GM21367 (cell line): Measurements from ENCODE around the gene MBD3L3.
"Not testable (repeated sequence)": the region's sequence is repeated elsewhere in the genome, so short reads cannot be mapped to it uniquely, and the experiment has no call there.

ENCODE experiments used
- ATAC-seq: cut with Tn5 transposase; IDR thresholded peaks from one replicate; pipeline ENCODE4 v1.9.1; 2021; ENCODE audit not compliant: unreplicated experiment

MBD3L3 gene

DNA sequence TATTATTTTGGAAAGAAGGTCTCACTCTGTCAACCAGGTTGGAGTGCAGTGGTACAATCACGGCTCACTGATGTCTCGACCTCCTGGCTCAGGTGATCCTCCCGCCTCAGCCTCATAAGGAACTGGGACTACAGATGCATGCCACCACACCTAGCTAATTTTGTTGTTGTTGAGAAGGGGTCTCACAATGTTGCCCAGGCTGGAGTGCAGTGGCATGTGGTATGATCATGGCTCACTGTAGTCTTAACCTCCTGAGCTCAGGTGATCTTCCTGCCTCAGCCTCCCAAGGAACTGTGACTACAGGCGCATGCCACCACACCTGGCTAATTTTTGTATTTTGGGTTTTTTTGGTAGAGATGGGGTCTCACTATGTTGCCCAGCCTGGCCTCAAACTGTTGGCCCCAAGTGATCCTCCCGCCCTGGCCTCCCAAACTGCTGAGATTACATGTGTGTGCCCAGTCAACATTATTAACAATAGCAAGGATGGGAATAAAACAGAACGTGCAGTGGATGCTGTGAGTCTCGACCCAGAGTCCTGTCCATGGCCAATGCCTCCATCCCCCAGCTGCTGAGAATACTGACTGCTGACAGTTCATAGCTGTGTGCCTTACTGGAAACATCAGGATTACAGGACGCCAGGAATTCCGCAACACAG lies 5.4 kb upstream of the MBD3L3 start:
- no peak for ATAC-seq

DNA sequence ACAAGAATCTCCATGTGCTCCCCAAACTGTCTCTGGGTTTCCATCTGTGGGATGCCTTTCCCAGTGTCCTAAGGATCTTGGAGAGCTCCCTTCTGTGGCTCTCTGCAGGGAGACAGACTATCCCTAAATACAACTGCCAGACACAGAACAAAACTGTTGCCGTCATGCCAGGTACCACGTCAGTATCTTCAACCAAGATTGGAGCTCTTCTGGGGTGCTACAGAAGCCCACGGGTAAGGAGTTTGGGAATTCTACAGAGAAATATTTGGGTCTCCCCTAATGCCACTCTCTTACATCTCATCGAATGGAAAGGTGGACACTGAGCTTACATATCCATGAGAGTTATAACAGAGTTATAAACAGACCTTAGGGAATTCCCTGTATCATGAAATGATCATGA lies 4.9 kb upstream of the MBD3L3 start:
- no peak for ATAC-seq

DNA sequence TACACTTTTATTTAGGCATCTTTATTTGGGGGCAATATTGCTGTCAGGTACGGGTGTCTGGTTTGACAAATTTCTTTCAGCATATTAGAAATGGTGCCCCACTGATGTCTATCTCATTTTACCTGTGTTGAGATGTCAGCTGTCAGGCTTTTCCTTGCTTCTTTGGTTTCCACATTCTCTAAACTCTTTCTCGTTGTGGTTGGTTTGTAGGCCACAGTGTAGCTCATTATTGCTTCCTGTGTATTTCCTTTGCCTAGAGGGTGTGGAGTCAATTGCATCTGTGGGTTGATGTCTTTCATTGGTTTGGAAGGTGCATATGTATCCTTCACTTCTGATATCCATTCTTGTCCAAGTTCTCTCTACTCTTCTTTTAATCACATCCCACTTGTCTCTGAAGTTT lies 1.5 kb upstream of the MBD3L3 start:
- not testable (repeated sequence) for ATAC-seq

DNA sequence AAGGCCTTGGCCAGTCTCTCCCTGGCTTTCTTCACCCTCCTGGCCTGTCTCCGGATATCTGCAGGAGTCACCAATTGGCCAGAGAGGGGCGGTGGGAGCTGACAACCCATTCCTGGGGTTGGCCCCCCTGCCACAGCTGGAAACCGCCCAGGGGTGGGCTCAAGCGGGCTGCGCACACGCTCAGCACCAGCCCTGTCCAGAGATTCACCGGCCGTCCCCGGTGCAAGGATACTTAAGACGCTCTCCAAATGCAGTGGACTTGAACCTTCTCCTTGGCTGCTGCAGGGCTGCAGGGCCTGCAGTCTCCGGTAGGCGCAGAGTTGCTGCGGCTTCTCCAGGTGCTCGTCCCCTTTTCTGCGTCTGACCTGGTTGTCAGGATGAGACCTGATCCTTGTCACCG lies 2.1 kb downstream of the MBD3L3 start:
- not testable (repeated sequence) for ATAC-seq

DNA sequence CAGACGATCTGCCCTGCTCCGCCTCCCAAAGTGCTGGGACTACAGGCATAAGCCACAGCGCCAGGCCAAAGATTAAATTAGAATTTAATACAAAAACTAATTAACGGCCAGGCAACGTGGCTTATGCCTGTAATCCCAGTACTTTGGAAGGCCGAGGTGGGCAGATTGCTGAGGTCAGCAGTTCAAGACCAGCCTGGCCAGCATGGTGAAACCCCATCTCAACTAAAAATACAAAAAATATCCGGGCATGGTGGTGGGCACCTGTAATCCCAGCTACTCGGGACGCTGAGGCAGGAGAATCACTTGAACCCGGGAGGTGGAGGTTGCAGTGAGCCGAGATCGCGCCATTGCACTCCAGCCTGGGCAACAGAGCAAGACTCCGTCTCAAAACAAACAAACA lies 2.8 kb downstream of the MBD3L3 start:
- ATAC-seq, result not testable (repeated sequence)

DNA sequence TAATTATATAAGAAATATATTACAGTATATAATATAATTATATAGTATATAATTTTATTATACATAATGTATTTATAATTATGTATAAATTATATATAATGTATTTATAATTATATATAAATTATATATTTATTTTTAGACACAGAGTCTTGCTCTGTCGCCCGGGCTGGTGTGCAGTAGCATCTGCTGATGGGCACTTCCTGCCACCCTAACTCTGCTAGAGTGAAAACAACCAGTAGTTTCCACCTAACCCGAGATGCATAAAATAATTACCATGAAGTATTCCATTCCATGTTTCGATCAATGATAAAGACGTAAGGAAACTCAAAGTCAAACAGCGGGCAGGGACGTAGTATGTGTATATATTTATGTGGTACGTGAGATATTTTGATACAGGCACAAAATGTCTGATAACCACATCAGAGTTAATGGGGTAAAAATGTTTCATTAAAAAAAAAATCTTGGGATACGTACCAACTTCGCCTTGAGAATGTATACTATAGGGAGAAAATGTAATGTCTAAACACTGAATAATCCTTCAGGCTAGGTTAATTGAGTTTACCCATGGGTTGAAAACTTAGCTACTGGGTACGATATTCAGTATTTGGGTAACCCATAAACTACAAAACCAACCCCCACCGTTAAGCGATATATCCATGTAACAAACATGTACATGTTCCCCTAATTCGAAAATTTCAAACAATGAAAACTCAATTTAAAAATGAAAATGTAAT lies 3.7 kb downstream of the MBD3L3 start:
- ATAC-seq, result not testable (repeated sequence)

DNA sequence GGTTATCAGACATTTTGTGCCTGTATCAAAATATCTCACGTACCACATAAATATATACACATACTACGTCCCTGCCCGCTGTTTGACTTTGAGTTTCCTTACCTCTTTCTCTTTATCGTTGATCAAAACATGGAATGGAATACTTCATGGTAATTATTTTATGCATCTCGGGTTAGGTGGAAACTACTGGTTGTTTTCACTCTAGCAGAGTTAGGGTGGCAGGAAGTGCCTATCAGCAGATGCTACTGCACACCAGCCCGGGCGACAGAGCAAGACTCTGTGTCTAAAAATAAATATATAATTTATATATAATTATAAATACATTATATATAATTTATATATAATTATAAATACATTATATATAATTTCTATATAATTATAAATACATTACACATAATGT lies 5.6 kb downstream of the MBD3L3 start:
- not testable (repeated sequence) for ATAC-seq

DNA sequence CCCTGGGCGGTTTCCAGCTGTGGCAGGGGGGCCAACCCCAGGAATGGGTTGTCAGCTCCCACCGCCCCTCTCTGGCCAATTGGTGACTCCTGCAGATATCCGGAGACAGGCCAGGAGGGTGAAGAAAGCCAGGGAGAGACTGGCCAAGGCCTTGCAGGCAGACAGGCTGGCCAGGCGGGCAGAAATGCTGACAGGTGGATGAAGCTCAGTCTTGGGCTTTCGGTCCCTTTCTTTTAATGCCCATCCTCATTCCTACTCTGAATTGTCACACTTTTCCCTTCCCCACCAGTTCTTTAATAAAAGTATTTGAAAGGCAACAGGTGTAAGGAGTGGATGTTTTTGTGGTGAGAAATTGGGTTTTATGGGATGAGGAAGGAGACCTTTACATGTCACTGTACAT lies 7.1 kb downstream of the MBD3L3 start:
- ATAC-seq, result not testable (repeated sequence)

DNA sequence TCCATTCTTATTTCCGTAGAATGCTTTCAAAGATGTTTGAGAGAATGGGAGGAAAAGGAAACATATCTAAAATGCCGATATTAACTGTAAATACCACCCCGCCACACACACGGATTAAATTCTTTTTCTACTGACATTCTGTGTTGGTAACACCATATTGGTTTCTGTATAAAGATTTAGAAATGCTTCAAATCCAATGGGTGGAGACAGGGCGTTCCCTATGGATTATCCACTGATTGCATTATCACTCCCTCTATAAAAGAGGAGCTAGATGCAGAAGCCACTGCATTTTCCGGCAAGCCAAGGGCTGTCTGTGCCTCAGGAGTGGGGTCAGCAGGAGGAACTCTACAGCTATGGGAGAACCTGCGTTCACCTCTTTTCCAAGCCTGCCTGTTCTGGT lies 9.5 kb downstream of the MBD3L3 start, which contains the start of gene MBD3L2:
MBD3L2 (plus strand) TSS at position 301 of the 400 bp plus-strand sequence; CDS start at position 354, 53 bp downstream.
- ATAC-seq, result not testable (repeated sequence)

DNA sequence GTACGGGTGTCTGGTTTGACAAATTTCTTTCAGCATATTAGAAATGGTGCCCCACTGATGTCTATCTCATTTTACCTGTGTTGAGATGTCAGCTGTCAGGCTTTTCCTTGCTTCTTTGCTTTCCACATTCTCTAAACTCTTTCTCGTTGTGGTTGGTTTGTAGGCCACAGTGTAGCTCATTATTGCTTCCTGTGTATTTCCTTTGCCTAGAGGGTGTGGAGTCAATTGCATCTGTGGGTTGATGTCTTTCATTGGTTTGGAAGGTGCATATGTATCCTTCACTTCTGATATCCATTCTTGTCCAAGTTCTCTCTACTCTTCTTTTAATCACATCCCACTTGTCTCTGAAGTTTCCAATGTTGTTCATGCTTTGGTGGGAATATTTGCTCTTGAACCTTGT lies 16.9 kb downstream of the MBD3L3 start:
- not testable (repeated sequence) for ATAC-seq

DNA sequence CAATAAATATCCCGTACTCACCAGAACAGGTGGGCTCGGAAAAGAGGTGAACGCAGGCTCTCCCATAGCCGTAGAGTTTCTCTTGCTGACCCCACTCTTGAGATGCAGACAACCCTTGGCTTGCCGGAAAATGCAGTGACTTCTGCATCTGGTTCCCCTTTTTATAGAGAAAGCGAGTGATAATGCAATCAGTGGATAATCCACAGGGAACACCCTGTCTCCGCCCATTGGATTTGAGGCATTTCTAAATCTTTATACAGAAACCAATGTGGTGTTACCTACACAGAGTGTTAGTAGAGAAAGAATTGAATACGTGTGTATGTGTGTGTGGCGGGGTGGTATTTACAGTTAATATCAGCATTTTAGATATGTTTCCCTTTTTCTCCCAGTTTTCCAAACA lies 18.4 kb downstream of the MBD3L3 start, which contains the start of gene MBD3L4:
MBD3L4 (minus strand) TSS at position 101 of the 400 bp plus-strand sequence; CDS start at position 66, 35 bp downstream.
- not testable (repeated sequence) for ATAC-seq

DNA sequence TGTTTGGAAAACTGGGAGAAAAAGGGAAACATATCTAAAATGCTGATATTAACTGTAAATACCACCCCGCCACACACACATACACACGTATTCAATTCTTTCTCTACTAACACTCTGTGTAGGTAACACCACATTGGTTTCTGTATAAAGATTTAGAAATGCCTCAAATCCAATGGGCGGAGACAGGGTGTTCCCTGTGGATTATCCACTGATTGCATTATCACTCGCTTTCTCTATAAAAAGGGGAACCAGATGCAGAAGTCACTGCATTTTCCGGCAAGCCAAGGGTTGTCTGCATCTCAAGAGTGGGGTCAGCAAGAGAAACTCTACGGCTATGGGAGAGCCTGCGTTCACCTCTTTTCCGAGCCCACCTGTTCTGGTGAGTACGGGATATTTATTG lies 28.2 kb downstream of the MBD3L3 start, which contains the start of gene MBD3L5:
MBD3L5 (plus strand) TSS at position 301 of the 400 bp plus-strand sequence; CDS start at position 335, 34 bp downstream.
- ATAC-seq, result not testable (repeated sequence)

DNA sequence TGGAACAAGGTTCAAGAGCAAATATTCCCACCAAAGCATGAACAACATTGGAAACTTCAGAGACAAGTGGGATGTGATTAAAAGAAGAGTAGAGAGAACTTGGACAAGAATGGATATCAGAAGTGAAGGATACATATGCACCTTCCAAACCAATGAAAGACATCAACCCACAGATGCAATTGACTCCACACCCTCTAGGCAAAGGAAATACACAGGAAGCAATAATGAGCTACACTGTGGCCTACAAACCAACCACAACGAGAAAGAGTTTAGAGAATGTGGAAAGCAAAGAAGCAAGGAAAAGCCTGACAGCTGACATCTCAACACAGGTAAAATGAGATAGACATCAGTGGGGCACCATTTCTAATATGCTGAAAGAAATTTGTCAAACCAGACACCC lies 29.7 kb downstream of the MBD3L3 start:
- ATAC-seq, result not testable (repeated sequence)

DNA sequence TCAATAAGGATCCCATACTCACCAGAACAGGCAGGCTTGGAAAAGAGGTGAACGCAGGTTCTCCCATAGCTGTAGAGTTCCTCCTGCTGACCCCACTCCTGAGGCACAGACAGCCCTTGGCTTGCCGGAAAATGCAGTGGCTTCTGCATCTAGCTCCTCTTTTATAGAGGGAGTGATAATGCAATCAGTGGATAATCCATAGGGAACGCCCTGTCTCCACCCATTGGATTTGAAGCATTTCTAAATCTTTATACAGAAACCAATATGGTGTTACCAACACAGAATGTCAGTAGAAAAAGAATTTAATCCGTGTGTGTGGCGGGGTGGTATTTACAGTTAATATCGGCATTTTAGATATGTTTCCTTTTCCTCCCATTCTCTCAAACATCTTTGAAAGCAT lies 37.1 kb downstream of the MBD3L3 start, which contains the start of gene MBD3L2B:
MBD3L2B (minus strand) TSS at position 101 of the 400 bp plus-strand sequence; CDS start at position 67, 34 bp downstream.
- ATAC-seq, result not testable (repeated sequence)

DNA sequence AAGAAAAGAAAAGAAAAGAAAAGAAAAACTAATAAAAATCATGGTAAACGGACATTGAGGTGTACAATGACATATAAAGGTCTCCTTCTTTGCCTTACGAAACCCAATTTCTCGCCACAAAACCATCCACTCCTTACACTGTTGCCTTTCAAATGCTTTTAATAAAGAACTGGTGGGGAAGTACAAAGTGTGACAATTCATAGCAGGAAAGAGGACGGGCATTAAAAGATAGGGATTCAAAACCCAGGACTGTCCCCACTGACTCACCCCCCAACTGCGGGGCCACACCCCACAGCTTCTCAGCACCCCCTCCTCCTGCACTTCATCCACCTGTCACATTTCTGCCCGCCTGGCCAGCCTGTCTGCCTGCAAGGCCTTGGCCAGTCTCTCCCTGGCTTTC lies 39.6 kb downstream of the MBD3L3 start:
- no peak for ATAC-seq

DNA sequence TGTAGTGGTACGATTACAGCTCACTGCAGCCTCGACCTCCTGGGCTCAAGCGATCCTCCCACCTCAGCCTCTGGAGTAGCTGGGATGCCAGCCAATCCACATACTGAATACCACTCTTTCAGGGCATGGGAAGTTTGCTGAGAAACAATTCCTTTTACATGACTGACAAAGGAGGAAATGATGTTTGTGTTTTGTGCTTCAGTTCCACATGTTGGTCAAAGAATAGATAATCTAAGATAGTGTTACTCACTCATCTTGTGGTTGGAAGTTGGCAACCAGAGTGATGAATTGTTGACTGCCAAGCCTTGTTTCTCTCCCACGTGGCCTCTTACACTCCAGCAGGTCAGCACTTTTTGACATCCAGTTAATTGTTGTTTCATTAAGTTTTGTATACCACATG lies 44.8 kb downstream of the MBD3L3 start:
- ATAC-seq, result no peak

DNA sequence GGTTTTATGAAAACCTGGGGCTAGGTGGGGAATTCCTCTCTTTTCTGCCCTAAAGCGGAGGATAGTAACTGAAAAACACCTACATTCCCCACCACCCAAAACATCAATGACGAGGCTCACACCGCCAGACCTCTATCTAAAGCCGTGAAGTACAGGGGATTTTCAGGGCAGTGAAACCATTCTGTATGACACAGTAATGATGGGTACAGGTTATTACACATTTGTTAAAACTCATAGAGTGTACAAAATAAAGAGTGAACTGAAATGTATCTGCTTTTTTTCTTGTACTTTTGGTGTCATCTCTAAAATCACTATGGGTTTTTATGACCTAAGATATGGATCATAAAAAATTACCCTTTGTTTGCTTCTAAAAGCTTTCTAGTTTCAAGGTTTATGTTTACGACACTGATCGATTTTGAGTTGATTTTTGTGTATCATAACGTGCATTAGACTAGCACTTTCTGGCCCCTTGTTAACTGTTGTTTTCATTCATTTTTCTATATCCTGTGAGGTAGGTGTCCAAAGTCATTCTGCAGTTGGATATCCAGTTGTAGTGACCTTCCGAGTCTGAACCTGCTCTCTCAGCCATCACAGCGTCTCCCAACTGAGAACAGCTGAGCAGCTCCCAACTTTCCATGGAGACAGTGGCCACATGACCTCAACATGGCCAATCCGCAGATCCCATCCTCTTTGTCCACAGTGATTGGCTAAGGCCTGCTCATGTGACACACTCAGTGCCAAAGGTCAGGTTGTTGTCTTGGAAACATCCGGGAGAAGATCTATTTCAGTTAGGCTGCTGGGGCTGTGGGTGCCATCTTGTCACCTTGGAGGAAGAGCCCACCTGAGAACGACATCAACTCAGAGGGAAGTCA lies 47.5 kb downstream of the MBD3L3 start:
- no peak for ATAC-seq

DNA sequence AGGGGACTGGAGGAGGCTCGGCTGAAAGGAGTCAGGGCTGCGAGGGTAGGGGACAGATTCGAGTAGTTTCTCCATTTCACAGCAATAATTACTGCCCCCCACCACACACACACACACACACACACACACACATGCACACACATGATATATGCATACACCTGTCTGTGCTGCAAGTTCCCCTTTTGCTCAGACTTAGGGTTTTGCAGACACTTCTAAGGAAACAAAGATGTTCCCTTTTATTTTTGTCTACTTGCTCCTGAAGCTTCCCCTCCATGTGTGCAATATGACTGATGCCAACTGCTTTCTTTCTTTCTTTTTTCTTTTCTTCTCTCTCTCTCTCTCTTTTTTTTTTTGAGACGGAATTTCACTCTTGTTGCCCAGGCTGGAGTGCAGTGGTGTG lies 50.6 kb downstream of the MBD3L3 start:
- ATAC-seq, result no peak
